ENCODE measurements around the gene RHOA. TPM values are rescaled to one million over a fixed set of nuclear protein-coding genes. Genes with fewer than 3 reads are reported as not detected.
A peak's percentile ranks its signal among the peaks of the same experiment; 100 is the strongest.

The RHOA gene
- total and polyA plus RNA-seq, 2 of the 13 experiments (the other 11 are each of a cell fraction or from before 2014, with no cell fraction given), result 131 to 177 TPM

DNA sequence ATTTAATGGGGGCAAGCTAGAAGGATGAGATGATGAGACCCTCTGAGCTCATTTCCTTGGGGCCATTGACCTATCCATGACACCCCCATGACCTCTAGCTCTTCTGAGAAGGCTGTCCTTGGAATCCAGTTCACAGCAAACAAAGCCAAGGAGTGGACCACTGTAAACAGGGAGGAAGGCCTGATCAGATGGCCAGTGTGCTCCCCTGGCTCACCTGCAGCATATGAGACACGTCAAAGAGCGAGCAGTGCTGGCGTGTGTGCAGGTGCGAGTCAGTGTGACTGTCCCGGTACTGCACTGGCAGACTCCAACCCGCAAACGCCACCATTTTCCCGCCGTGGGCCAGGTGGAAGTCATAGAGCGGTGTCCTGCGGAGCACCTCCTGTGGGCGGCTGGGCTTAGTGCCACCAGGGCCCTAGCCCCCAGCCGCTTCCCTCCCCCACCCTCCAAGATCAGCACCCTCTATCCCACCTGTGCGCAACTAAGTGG lies 10.2 kb upstream of the RHOA start (continued):
- TF ChIP-seq KAT8 (CRISPR knock-in tag; IDR thresholded peaks at IDR 0.05) (no peak), ZNF609 (CRISPR knock-in tag; IDR thresholded peaks at IDR 0.05; ENCODE audit: borderline replicate concordance) (peak; percentile 23; the same call in 1 of the 2 replicates), U2AF2 (IDR thresholded peaks at IDR 0.05; ENCODE audit: low read depth, low read length) (no peak), ZNF430 (CRISPR knock-in tag; IDR thresholded peaks at IDR 0.05) (no peak), ZNF549 (CRISPR knock-in tag; IDR thresholded peaks at IDR 0.05) (no peak), SRSF1 (optimal IDR thresholded peaks at IDR 0.05; ENCODE audit: low read depth, low read length) (no peak), PRPF4 (IDR thresholded peaks at IDR 0.05; ENCODE audit: low read depth, low read length, poor library complexity, severe bottlenecking) (no peak), PAX8 (CRISPR knock-in tag; IDR thresholded peaks at IDR 0.05; ENCODE audit: borderline replicate concordance) (0 out of 2 replicates have a peak, but pooled peaks have one; percentile 81), EZH2 (conservative IDR thresholded peaks at IDR 0.05; ENCODE audit: low read depth, low read length) (no peak), SETDB1 (CRISPR knock-in tag; IDR thresholded peaks at IDR 0.05; ENCODE audit: borderline replicate concordance) (no peak), ZNF232 (CRISPR knock-in tag; IDR thresholded peaks at IDR 0.05; ENCODE audit: borderline replicate concordance) (0 out of 2 replicates have a peak, but pooled peaks have one; percentile 9), TOE1 (CRISPR knock-in tag; IDR thresholded peaks at IDR 0.05) (no peak), ZNF75D (CRISPR knock-in tag; IDR thresholded peaks at IDR 0.05; ENCODE audit: borderline replicate concordance) (no peak), TRIM24 (CRISPR knock-in tag; IDR thresholded peaks at IDR 0.05) (no peak), ADNP (CRISPR knock-in tag; IDR thresholded peaks at IDR 0.05) (no peak), WIZ (CRISPR knock-in tag; IDR thresholded peaks at IDR 0.05) (no peak), SIX1 (CRISPR knock-in tag; IDR thresholded peaks at IDR 0.05; ENCODE audit: borderline replicate concordance) (no peak), EP300 (IDR thresholded peaks at IDR 0.05; ENCODE audit: low read depth in 2 of 2, low read length in 2 of 2) (no peak), EP300 (CRISPR knock-in tag; IDR thresholded peaks at IDR 0.05; ENCODE audit: borderline replicate concordance) (no peak), JDP2 (CRISPR knock-in tag; IDR thresholded peaks at IDR 0.05; ENCODE audit: borderline replicate concordance) (no peak), ZNF468 (CRISPR knock-in tag; IDR thresholded peaks at IDR 0.05) (no peak), TBP (CRISPR knock-in tag; IDR thresholded peaks at IDR 0.05) (no peak)
- TF ChIP-seq, protein P1, sequence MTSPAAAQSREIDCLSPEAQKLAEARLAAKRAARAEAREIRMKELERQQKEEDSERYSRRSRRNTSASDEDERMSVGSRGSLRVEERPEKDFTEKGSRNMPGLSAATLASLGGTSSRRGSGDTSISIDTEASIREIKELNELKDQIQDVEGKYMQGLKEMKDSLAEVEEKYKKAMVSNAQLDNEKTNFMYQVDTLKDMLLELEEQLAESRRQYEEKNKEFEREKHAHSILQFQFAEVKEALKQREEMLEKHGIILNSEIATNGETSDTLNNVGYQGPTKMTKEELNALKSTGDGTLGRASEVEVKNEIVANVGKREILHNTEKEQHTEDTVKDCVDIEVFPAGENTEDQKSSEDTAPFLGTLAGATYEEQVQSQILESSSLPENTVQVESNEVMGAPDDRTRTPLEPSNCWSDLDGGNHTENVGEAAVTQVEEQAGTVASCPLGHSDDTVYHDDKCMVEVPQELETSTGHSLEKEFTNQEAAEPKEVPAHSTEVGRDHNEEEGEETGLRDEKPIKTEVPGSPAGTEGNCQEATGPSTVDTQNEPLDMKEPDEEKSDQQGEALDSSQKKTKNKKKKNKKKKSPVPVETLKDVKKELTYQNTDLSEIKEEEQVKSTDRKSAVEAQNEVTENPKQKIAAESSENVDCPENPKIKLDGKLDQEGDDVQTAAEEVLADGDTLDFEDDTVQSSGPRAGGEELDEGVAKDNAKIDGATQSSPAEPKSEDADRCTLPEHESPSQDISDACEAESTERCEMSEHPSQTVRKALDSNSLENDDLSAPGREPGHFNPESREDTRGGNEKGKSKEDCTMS (CRISPR knock-in tag; conservative IDR thresholded peaks at IDR 0.05), result no peak
- TF ChIP-seq, protein P2, sequence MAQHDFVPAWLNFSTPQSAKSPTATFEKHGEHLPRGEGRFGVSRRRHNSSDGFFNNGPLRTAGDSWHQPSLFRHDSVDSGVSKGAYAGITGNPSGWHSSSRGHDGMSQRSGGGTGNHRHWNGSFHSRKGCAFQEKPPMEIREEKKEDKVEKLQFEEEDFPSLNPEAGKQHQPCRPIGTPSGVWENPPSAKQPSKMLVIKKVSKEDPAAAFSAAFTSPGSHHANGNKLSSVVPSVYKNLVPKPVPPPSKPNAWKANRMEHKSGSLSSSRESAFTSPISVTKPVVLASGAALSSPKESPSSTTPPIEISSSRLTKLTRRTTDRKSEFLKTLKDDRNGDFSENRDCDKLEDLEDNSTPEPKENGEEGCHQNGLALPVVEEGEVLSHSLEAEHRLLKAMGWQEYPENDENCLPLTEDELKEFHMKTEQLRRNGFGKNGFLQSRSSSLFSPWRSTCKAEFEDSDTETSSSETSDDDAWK (CRISPR knock-in tag; IDR thresholded peaks at IDR 0.05), result no peak
